Neuronal stem cell (in vitro differentiated cells): ENCODE data around the gene SLC26A8.

Source experiments
- DNase-seq: peaks from one replicate; pipeline ENCODE4 v3.0.0-alpha.2; 2013; ENCODE audit warnings: low spot score
- H2AFZ ChIP-seq: one replicate; pipeline ENCODE4 v1.6.1; 2013; ENCODE audit warnings: mild to moderate bottlenecking, low read length, inconsistent platforms
- H2AK5ac ChIP-seq: 2 replicates; pipeline ENCODE4 v1.6.1; 2013; ENCODE audit warnings: low read depth, mild to moderate bottlenecking, inconsistent platforms, low read length, moderate library complexity, mixed read lengths
- H2BK120ac ChIP-seq: 2 replicates; pipeline ENCODE4 v1.6.1; 2013; ENCODE audit warnings: low read depth, mild to moderate bottlenecking, inconsistent platforms, low read length, moderate library complexity, mixed read lengths
- H2BK12ac ChIP-seq: one replicate; pipeline ENCODE4 v1.6.1; 2013; ENCODE audit warnings: low read length, inconsistent platforms
- H2BK15ac ChIP-seq: 2 replicates; pipeline ENCODE4 v1.6.1; 2013; ENCODE audit warnings: mild to moderate bottlenecking, low read length, inconsistent platforms, mixed read lengths
- H2BK5ac ChIP-seq: one replicate; pipeline ENCODE4 v1.6.1; 2013; ENCODE audit warnings: inconsistent platforms, mild to moderate bottlenecking, low read length, moderate library complexity
- H3K14ac ChIP-seq: one replicate; pipeline ENCODE4 v1.6.1; 2013; ENCODE audit warnings: low read length, inconsistent platforms
- H3K18ac ChIP-seq: 2 replicates; pipeline ENCODE4 v1.6.1; 2013; ENCODE audit warnings: low read length, inconsistent platforms
- H3K23ac ChIP-seq: 2 replicates; pipeline ENCODE4 v1.6.1; 2013; ENCODE audit warnings: low read depth, mild to moderate bottlenecking, mixed read lengths, low read length, inconsistent platforms; ENCODE audit not compliant: poor library complexity
- H3K27ac ChIP-seq: replicated peaks from 3 replicates; pipeline ENCODE4 v1.5.1; 2013; ENCODE audit warnings: low read length, inconsistent platforms
- H3K27me3 ChIP-seq, 3 experiments: 2 replicates each; pipeline ENCODE4 v1.6.1; 2013; ENCODE audit warnings: low read length in 3 of 3, mild to moderate bottlenecking in 2 of 3, inconsistent platforms in 1 of 3, low read depth in 1 of 3, mixed read lengths in 1 of 3, moderate library complexity in 1 of 3; ENCODE audit not compliant: control insufficient read depth in 3 of 3, insufficient read depth in 3 of 3
- H3K36me3 ChIP-seq, 2 donors: replicated peaks in 1 of 2; 2 replicates each; pipeline ENCODE4 v1.6.1; 2013; ENCODE audit warnings: low read length in 2 of 2; ENCODE audit not compliant: control insufficient read depth in 2 of 2, insufficient read depth in 2 of 2
- H3K4ac ChIP-seq: 2 replicates; pipeline ENCODE4 v1.6.1; 2013; ENCODE audit warnings: inconsistent platforms, mild to moderate bottlenecking, low read length, moderate library complexity
- H3K4me1 ChIP-seq, 2 donors: 1 replicate in 1 of 2; 2 replicates in 1 of 2; pipeline ENCODE4 v1.6.1; 2013; ENCODE audit warnings: low read length in 2 of 2, low read depth in 1 of 2; ENCODE audit not compliant: control insufficient read depth in 2 of 2, insufficient read depth in 1 of 2
- H3K4me2 ChIP-seq: one replicate; pipeline ENCODE4 v1.6.1; 2013; ENCODE audit warnings: mild to moderate bottlenecking, low read length, inconsistent platforms; ENCODE audit not compliant: insufficient read depth, poor library complexity, severe bottlenecking
- H3K4me3 ChIP-seq, 2 donors: 2 replicates each; pipeline ENCODE4 v1.5.1; 2013; ENCODE audit warnings: low read length in 2 of 2, mild to moderate bottlenecking in 2 of 2, inconsistent platforms in 1 of 2, moderate library complexity in 1 of 2
- H3K79me1 ChIP-seq: one replicate; pipeline ENCODE4 v1.6.1; 2013; ENCODE audit warnings: low read depth, mild to moderate bottlenecking, inconsistent platforms, low read length, moderate library complexity
- H3K9ac ChIP-seq: one replicate; pipeline ENCODE4 v1.6.1; 2013; ENCODE audit warnings: mild to moderate bottlenecking, low read depth, low read length, inconsistent platforms; ENCODE audit not compliant: poor library complexity
- H3K9me3 ChIP-seq, 2 donors: replicated peaks in 1 of 2; 2 replicates each; pipeline versions ENCODE3 to v1.6.1; 2013; ENCODE audit warnings: low read length in 2 of 2, mild to moderate bottlenecking in 2 of 2, inconsistent platforms in 1 of 2, low read depth in 1 of 2, mixed read lengths in 1 of 2, moderate library complexity in 1 of 2; ENCODE audit not compliant: control insufficient read depth in 2 of 2, insufficient read depth in 1 of 2
- H4K8ac ChIP-seq: one replicate; pipeline ENCODE4 v1.6.1; 2013; ENCODE audit warnings: low read depth, mild to moderate bottlenecking, inconsistent platforms, low read length, moderate library complexity
- H4K91ac ChIP-seq: one replicate; pipeline ENCODE4 v1.6.1; 2013; ENCODE audit warnings: low read length, low read depth, mild to moderate bottlenecking, inconsistent platforms; ENCODE audit not compliant: poor library complexity
- WGBS, 2 donors: extraction: QIAGEN DNeasy Blood & Tissue Kit; methylation state at CpG; one replicate each; pipeline ENCODE4 v1.1.7; 2013; ENCODE audit warnings: missing lambda C conversion rate in 2 of 2, mixed read lengths in 1 of 2; ENCODE audit not compliant: insufficient read length in 2 of 2, insufficient replicate concordance in 1 of 2; ENCODE audit errors: extremely low coverage in 2 of 2; 5-methylcytosine and 5-hydroxymethylcytosine counted together

SLC26A8 gene

DNA sequence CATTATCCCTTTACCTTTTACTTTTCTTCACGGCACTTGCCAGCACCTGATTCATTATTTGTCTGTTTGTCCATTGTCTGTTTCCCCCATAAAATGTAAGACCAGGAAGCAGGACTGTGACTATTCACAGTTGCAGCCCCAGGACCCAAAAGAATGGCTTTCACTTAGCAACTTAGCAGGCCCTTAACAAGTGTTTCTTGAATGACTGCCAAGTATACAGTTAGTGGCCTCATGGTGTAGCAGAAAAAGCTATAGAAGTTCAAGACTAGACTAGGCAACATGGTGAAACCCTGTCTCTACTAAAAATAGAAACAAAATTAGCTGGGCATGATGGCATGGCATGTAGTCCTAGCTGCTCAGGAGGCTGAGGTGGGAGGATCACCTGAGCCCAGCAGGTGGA is 4.3 kb downstream of the SLC26A8 start:
- H3K4me2 ChIP-seq: no peak overlapping the region
- H3K14ac ChIP-seq: no peak overlapping the region
- no peaks in the 10 kb centered on the region for H3K9me3 ChIP-seq
- H4K91ac ChIP-seq: no peak overlapping the region
- no peaks in the 10 kb centered on the region for H3K79me1 ChIP-seq
- peaks cover 0 to 4% (median 0%) of the 10 kb centered on the region in 3 experiments for H3K27me3 ChIP-seq
- H2BK5ac ChIP-seq: no peak overlapping the region
- no CpG with 5 or more reads among the region's 1 CpG for WGBS, 2 donors
- no peak overlapping the region for H3K9ac ChIP-seq
- peaks cover 6 to 12% of the 10 kb centered on the region in 2 donors for H3K4me1 ChIP-seq
- H3K36me3 ChIP-seq: no peaks in the 10 kb centered on the region
- no peak overlapping the region for H4K8ac ChIP-seq
- no peak for DNase-seq
- no peak overlapping the region for H2AK5ac ChIP-seq
- no peak overlapping the region for H2BK15ac ChIP-seq
- H3K27ac ChIP-seq: no peak overlapping the region
- no peak overlapping the region for H2AFZ ChIP-seq
- no peak overlapping the region for H2BK12ac ChIP-seq
- no peak overlapping the region for H3K18ac ChIP-seq
- no peak overlapping the region for H3K4me3 ChIP-seq
- no peak overlapping the region for H2BK120ac ChIP-seq
- H3K23ac ChIP-seq: no peak overlapping the region
- no peak overlapping the region for H3K4ac ChIP-seq

DNA sequence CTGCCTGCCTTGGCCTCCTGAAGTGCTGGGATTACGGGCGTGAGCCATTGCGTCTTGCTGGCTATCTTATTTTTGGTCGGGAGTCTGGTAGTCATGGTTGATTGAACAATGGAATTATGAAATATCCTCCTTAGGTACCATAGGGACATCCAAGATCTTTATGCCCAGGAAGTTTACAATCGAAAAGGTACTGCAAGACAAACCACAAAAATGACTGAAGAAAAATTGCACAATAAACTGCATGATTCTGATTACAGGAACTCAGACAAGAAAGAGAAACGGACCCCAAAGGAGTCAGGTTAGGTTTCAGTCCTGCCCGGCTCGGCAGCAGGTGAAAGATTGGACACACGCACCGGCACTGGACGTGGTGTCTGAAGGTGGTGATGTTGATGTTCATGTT is 5.3 kb downstream of the SLC26A8 start:
- H3K79me1 ChIP-seq: no peaks in the 10 kb centered on the region
- no peak overlapping the region for H2AK5ac ChIP-seq
- H3K23ac ChIP-seq: no peak overlapping the region
- H2BK15ac ChIP-seq: no peak overlapping the region
- H3K4me2 ChIP-seq: no peak overlapping the region
- WGBS, 2 donors: no CpG with 5 or more reads among the region's 11 CpGs
- H2BK12ac ChIP-seq: no peak overlapping the region
- H3K36me3 ChIP-seq: no peaks in the 10 kb centered on the region
- no peak overlapping the region for H2BK120ac ChIP-seq
- no peaks in the 10 kb centered on the region for H3K9me3 ChIP-seq
- no peak overlapping the region for H3K9ac ChIP-seq
- H3K4ac ChIP-seq: no peak overlapping the region
- no peak overlapping the region for H3K27ac ChIP-seq
- H3K14ac ChIP-seq: no peak overlapping the region
- peaks cover 5% of the 10 kb centered on the region in 2 donors for H3K4me1 ChIP-seq
- no peak overlapping the region for H3K4me3 ChIP-seq
- no peak overlapping the region for H4K91ac ChIP-seq
- no peak overlapping the region for H2AFZ ChIP-seq
- H3K27me3 ChIP-seq: peaks cover 0 to 5% (median 0%) of the 10 kb centered on the region in 3 experiments
- H2BK5ac ChIP-seq: no peak overlapping the region
- DNase-seq: no peak
- H4K8ac ChIP-seq: no peak overlapping the region
- H3K18ac ChIP-seq: no peak overlapping the region

DNA sequence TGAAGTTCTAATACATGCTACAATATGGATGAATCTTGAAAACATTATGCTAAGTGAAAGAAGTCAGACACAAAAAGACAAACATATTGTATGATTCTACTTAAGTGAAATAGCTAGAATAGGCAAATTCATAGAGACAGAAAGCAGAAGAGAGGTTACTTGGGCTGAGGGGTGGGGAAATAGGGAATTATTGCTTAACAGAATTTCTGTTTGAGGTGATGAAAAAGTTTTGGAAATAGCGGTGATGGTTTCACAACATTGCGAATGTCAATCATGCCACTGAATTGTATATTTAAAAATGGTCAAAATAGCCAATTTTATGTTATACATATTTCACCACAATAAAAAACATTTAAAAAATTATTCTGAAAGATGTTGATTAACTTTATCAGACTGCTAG is 6.1 kb downstream of the SLC26A8 start:
- Histone ChIP-seq H3K14ac (no peak overlapping the region), H3K36me3 (no peaks in the 10 kb centered on the region), H4K8ac (no peak overlapping the region), H2AFZ (no peak overlapping the region), H2BK5ac (no peak overlapping the region), H3K4ac (no peak overlapping the region), H3K27me3 (peaks cover 0 to 9% (median 0%) of the 10 kb centered on the region in 3 experiments), H2BK15ac (no peak overlapping the region), H3K79me1 (no peaks in the 10 kb centered on the region), H4K91ac (no peak overlapping the region), H2AK5ac (no peak overlapping the region), H3K4me2 (no peak overlapping the region), H2BK120ac (no peak overlapping the region), H3K18ac (no peak overlapping the region), H3K9me3 (no peaks in the 10 kb centered on the region), H3K23ac (no peak overlapping the region), H3K4me3 (no peak overlapping the region), H2BK12ac (no peak overlapping the region), H3K27ac (no peak overlapping the region), H3K9ac (no peak overlapping the region), H3K4me1 (no peaks in the 10 kb centered on the region)
- no CpG with 5 or more reads among the region's 2 CpGs for WGBS, 2 donors
- no peak for DNase-seq

DNA sequence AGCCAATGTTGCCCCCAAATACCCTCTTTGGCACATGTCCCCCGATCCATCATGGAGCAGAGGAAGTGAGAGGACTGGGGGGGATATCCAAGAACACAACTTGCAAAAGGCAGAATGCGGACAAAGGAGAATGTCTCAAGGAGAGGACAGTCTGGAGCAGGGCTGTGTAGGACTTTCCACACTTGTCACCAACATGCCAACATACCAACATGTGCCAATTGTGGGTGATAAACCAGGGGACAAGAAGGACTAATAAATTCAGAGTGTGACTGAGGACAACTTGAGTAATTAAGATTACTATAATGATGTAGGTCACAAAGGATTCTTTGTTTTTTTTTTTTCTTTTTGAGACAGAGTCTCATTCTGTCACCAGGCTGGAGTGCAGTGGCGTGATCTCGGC is 8.8 kb downstream of the SLC26A8 start:
- no peak overlapping the region for H2BK12ac ChIP-seq
- no peak overlapping the region for H4K8ac ChIP-seq
- no peak overlapping the region for H3K18ac ChIP-seq
- peaks cover 0 to 32% (median 0%) of the 10 kb centered on the region in 3 experiments for H3K27me3 ChIP-seq
- no peak overlapping the region for H3K23ac ChIP-seq
- no peak overlapping the region for H3K9ac ChIP-seq
- no peak overlapping the region for H2AK5ac ChIP-seq
- no peak overlapping the region for H2BK15ac ChIP-seq
- no peak for DNase-seq
- H2AFZ ChIP-seq: no peak overlapping the region
- no peak overlapping the region for H4K91ac ChIP-seq
- no peak overlapping the region for H3K4me2 ChIP-seq
- H3K36me3 ChIP-seq: no peaks in the 10 kb centered on the region
- no peak overlapping the region for H3K4ac ChIP-seq
- H3K79me1 ChIP-seq: no peaks in the 10 kb centered on the region
- no peak overlapping the region for H2BK120ac ChIP-seq
- no peak overlapping the region for H2BK5ac ChIP-seq
- H3K4me1 ChIP-seq: no peaks in the 10 kb centered on the region
- H3K9me3 ChIP-seq: no peaks in the 10 kb centered on the region
- no peak overlapping the region for H3K14ac ChIP-seq
- H3K4me3 ChIP-seq: no peak overlapping the region
- no peak overlapping the region for H3K27ac ChIP-seq
- WGBS, 2 donors: no CpG with 5 or more reads among the region's 4 CpGs
